Measurements from ENCODE around the gene LRCH1.

DNA sequence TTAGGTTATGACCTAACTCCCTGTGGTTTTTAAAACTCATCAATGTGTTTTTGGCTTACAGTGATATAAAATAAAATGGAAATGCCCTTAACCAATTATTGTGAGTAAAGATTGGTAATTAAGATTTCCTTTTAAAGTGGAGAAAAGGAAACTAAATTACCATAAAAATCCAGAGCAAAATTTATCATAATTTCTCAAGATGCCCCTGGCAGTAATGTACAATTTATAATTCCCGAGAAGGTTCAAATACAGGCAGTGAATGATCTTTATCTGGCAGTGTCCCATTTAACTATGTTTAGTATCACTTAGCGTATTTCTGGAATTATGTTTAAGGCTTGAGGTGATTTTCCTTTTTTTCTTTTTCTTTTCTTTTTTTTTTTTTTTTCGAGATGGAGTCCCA is 182.5 kb downstream of the LRCH1 start:
- TF ChIP-seq, protein P1, sequence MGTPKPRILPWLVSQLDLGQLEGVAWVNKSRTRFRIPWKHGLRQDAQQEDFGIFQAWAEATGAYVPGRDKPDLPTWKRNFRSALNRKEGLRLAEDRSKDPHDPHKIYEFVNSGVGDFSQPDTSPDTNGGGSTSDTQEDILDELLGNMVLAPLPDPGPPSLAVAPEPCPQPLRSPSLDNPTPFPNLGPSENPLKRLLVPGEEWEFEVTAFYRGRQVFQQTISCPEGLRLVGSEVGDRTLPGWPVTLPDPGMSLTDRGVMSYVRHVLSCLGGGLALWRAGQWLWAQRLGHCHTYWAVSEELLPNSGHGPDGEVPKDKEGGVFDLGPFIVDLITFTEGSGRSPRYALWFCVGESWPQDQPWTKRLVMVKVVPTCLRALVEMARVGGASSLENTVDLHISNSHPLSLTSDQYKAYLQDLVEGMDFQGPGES (IDR thresholded peaks at IDR 0.05) = no peak
- TF ChIP-seq TCF7 (IDR thresholded peaks at IDR 0.05; ENCODE audit: borderline replicate concordance) (no peak), POLR2A (IDR thresholded peaks at IDR 0.05; ENCODE audit: low read depth, low read length) (no peak), SP1 (IDR thresholded peaks at IDR 0.05; ENCODE audit: low read depth, low read length) (no peak), YY1 (IDR thresholded peaks at IDR 0.05; ENCODE audit: low read depth, low read length) (no peak), RFX5 (IDR thresholded peaks at IDR 0.05; ENCODE audit: low read depth, low read length) (no peak), RAD51 (IDR thresholded peaks at IDR 0.05) (no peak), SMC3 (IDR thresholded peaks at IDR 0.05; ENCODE audit: borderline replicate concordance, low read length) (no peak), CHD2 (IDR thresholded peaks at IDR 0.05; ENCODE audit: borderline replicate concordance, low read depth, low read length) (no peak), ZNF207 (IDR thresholded peaks at IDR 0.05; ENCODE audit: borderline replicate concordance) (no peak), EP300 (IDR thresholded peaks at IDR 0.05; ENCODE audit: borderline replicate concordance in 1 of 2, control insufficient read depth in 1 of 2, low read depth in 2 of 2, low read length in 2 of 2) (no peak)
- TF ChIP-seq, protein P2, sequence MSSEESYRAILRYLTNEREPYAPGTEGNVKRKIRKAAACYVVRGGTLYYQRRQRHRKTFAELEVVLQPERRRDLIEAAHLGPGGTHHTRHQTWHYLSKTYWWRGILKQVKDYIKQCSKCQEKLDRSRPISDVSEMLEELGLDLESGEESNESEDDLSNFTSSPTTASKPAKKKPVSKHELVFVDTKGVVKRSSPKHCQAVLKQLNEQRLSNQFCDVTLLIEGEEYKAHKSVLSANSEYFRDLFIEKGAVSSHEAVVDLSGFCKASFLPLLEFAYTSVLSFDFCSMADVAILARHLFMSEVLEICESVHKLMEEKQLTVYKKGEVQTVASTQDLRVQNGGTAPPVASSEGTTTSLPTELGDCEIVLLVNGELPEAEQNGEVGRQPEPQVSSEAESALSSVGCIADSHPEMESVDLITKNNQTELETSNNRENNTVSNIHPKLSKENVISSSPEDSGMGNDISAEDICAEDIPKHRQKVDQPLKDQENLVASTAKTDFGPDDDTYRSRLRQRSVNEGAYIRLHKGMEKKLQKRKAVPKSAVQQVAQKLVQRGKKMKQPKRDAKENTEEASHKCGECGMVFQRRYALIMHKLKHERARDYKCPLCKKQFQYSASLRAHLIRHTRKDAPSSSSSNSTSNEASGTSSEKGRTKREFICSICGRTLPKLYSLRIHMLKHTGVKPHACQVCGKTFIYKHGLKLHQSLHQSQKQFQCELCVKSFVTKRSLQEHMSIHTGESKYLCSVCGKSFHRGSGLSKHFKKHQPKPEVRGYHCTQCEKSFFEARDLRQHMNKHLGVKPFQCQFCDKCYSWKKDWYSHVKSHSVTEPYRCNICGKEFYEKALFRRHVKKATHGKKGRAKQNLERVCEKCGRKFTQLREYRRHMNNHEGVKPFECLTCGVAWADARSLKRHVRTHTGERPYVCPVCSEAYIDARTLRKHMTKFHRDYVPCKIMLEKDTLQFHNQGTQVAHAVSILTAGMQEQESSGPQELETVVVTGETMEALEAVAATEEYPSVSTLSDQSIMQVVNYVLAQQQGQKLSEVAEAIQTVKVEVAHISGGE (CRISPR knock-in tag; IDR thresholded peaks at IDR 0.05) = no peak
- TF ChIP-seq, protein P3, sequence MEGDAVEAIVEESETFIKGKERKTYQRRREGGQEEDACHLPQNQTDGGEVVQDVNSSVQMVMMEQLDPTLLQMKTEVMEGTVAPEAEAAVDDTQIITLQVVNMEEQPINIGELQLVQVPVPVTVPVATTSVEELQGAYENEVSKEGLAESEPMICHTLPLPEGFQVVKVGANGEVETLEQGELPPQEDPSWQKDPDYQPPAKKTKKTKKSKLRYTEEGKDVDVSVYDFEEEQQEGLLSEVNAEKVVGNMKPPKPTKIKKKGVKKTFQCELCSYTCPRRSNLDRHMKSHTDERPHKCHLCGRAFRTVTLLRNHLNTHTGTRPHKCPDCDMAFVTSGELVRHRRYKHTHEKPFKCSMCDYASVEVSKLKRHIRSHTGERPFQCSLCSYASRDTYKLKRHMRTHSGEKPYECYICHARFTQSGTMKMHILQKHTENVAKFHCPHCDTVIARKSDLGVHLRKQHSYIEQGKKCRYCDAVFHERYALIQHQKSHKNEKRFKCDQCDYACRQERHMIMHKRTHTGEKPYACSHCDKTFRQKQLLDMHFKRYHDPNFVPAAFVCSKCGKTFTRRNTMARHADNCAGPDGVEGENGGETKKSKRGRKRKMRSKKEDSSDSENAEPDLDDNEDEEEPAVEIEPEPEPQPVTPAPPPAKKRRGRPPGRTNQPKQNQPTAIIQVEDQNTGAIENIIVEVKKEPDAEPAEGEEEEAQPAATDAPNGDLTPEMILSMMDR (IDR thresholded peaks at IDR 0.05 in 2 of 3, conservative IDR thresholded peaks at IDR 0.05 in 1 of 3; ENCODE audit: control insufficient read depth in 2 of 3, extremely low read depth in 1 of 3, insufficient read depth in 1 of 3, low read depth in 3 of 3, low read length in 3 of 3) = no peak

Measured in GM12878 (cell line).